ENCODE measurements around the gene MCTP2. TPM values are rescaled to one million over a fixed set of nuclear protein-coding genes. Genes with fewer than 3 reads are reported as not detected.
A peak's percentile ranks its signal among the peaks of the same experiment; 100 is the strongest.
"Not testable (repeated sequence)": the region's sequence is repeated elsewhere in the genome, so short reads cannot be mapped to it uniquely, and the experiment has no call there.

Gene MCTP2
- total RNA-seq, 2 donors from 2014 or later: 262 to 344 TPM

GRCh38 chr15:94467034-94467433 is 235.7 kb downstream of the MCTP2 start:
- Mint-ChIP-seq H3K4me3 (no peak overlapping the region), H3K9me3 (no peaks in the 10 kb centered on the region), H3K4me1 (ENCODE audit: low read depth in 2 of 2) (peaks cover 5 to 19% of the 10 kb centered on the region in 2 donors)

DNA sequence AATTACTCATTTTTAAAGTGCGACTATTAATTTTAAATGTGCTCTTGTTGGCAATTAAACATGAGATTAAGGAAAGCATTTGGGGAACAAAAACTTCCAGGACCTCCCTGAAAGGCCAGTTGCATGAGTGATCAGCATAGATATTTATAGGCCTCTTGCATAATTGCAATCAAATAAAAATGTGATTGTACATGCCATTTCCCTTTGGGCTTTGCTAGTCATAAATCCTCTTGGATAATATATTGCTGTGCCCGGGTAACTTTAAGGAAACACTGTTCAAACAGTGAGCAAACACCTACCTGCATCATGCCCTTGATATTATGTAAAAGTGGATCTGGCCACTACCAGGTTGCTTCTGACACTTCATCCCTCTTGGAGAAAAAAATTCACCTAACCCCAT is 239.1 kb downstream of the MCTP2 start:
- Mint-ChIP-seq H3K4me3 (no peak overlapping the region), H3K27me3 (no peaks in the 10 kb centered on the region), H3K9me3 (no peaks in the 10 kb centered on the region), H3K36me3 (peaks cover 10% of the 10 kb centered on the region), H3K4me1 (ENCODE audit: low read depth in 2 of 2) (peaks cover 0 to 17% of the 10 kb centered on the region in 2 donors), H3K27ac (peak overlapping the region in 1 of 2 donors; percentile 45)
- no peak for ATAC-seq
- no peak for DNase-seq (ENCODE audit: low spot score)

More at GRCh38 chr15:94467034-94467433, 235.7 kb downstream of the MCTP2 start:
- ATAC-seq (no peak), DNase-seq (ENCODE audit: low spot score) (no peak)
- Mint-ChIP-seq H3K36me3 (peaks cover 4% of the 10 kb centered on the region), H3K27me3 (no peaks in the 10 kb centered on the region), H3K27ac (no peak overlapping the region)

DNA sequence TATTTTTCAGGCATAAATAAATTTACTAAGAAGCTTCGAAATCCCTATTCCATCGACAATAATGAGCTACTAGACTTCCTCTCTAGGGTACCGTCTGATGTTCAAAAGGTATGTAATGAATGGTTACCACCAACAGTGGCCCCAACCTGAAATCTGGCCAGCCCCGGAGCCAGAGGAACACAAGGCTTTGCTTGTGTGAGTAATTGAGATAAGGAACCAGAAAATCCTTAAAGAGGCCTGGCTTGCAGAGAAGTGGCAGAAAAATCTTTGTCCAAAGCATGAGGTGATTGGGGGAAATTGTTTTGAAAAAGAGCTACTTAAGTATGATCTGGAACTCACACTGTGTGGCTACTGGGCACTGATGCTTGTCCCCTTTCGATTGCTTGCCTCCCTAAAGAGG is 245.3 kb downstream of the MCTP2 start:
- Mint-ChIP-seq H3K9me3 (no peaks in the 10 kb centered on the region), H3K4me3 (no peak overlapping the region), H3K27ac (no peak overlapping the region), H3K36me3 (peaks cover 53% of the 10 kb centered on the region), H3K27me3 (no peaks in the 10 kb centered on the region), H3K4me1 (ENCODE audit: low read depth in 2 of 2) (peaks cover 0 to 21% of the 10 kb centered on the region in 2 donors)
- DNase-seq (ENCODE audit: low spot score) (no peak), ATAC-seq (no peak)

DNA sequence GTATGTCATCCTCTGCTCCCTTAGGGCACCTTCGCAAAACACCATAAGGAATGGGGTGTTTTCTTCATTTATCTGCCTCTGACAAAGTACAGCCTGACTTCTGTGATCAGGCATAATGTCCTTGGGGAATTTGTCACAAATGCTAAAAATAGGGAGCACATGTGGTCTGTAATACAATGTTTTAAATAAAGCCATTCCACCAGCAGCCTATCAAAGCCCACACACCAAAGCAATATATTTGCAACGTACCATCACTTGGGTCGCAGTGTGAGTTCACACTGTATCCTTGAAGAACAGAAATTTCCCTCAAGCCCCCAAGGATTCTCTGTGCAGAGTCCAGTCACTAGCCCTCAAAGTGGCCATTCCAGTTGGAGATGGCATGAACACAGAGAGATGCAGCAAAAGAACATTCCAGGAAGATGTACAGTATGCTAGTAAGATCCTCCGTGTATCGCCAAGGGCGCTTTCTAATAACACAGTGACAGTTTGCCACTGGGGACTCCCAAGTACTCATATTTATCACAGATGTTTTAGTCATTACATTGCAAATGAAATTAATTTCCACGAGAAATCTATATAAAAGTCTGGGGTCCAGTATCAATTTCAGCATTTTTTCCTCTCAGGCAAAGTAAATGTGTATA is 246.7 kb downstream of the MCTP2 start:
- peaks cover 63% of the 10 kb centered on the region for H3K36me3 Mint-ChIP-seq
- H3K4me1 Mint-ChIP-seq (ENCODE audit: low read depth in 2 of 2): peaks cover 6 to 24% of the 10 kb centered on the region in 2 donors
- no peak overlapping the region for H3K27ac Mint-ChIP-seq
- H3K9me3 Mint-ChIP-seq: peaks cover 5% of the 10 kb centered on the region
- H3K4me3 Mint-ChIP-seq: no peak overlapping the region
- no peaks in the 10 kb centered on the region for H3K27me3 Mint-ChIP-seq
- ATAC-seq: no peak
- DNase-seq (ENCODE audit: low spot score): no peak

DNA sequence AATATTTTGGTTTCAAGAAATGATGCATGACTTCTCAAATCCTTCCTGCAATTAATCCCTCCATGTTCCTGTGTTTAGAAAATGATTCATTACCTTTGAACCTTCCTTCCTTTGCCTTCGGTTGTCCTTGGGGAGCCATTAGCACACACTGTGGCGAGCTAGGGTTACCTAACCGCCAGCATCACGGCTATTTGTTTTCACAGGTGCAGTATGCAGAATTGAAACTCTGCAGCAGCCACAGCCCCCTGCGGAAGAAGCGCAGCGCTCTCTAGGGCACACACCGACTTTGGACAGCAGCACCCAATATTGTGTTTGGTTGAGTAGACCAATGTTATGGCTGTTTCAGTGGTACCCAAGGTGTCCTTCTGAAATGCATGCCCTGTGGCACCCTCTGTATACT is 247.4 kb downstream of the MCTP2 start:
- H3K27ac Mint-ChIP-seq: no peak overlapping the region
- ATAC-seq (no peak), DNase-seq (ENCODE audit: low spot score) (no peak)
- peaks cover 65% of the 10 kb centered on the region for H3K36me3 Mint-ChIP-seq
- no peak overlapping the region for H3K4me3 Mint-ChIP-seq
- peaks cover 6 to 23% of the 10 kb centered on the region in 2 donors for H3K4me1 Mint-ChIP-seq (ENCODE audit: low read depth in 2 of 2)
- peaks cover 5% of the 10 kb centered on the region for H3K9me3 Mint-ChIP-seq
- no peaks in the 10 kb centered on the region for H3K27me3 Mint-ChIP-seq

DNA sequence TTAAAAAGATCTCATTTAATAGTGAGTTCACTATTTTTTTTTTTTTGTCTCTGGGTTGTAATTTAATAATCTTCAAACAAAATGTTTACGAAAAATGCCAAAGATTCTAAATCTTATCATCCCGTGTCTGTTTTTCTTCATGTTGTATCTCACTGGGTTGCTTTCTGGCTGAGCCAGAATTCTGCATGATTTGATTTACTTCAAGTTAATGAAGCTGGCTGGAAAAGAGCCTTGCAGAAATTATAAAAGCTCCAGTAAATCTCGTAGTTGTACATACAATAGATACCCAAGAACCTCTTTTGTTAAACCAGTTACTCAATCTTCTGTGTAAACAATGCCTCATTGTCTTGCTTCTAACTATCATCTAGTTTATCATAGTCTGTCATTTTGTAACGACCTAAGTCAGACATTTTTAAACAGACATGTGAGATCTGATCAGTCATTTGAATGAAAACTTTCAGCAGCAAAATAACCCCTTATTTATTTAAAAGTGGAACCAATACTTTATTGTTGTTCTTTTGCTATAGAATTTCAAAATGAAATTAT is 249.0 kb downstream of the MCTP2 start:
- H3K9me3 Mint-ChIP-seq: peaks cover 5% of the 10 kb centered on the region
- H3K27ac Mint-ChIP-seq: no peak overlapping the region
- H3K27me3 Mint-ChIP-seq: no peaks in the 10 kb centered on the region
- no peak overlapping the region for H3K4me3 Mint-ChIP-seq
- ATAC-seq (no peak), DNase-seq (ENCODE audit: low spot score) (no peak)
- H3K4me1 Mint-ChIP-seq (ENCODE audit: low read depth in 2 of 2): peaks cover 6 to 19% of the 10 kb centered on the region in 2 donors
- peaks cover 66% of the 10 kb centered on the region for H3K36me3 Mint-ChIP-seq

DNA sequence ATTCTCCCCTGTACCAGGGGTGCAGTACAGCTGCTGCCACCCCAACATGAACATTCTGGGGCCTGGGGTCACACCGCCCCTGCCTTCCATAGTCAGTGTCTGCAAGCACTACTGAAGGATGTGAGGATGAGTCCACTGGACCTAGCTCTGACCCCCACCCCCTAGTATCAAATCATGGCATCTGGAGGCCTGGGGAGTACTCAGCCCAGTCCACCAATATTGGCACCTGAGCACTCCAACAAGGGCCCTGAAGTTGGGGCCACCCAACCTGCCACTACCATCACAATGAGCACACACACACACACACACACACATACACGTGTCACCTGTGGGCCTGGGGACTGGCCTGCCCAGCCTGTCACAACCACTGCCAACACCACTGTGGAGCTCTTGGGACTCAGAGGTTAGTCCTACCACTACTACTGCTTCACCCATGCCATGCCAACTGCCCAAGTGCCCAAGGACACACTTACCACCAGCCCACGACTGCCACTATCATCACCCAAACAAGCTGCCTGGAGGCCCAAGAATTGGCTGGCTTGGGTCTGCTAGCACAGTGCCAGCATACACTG is 253.9 kb downstream of the MCTP2 start:
- DNase-seq (ENCODE audit: low spot score): no peak
- H3K27me3 Mint-ChIP-seq: peaks cover 0 to 9% of the 10 kb centered on the region in 2 donors
- peak; percentile 56 to 66 for ATAC-seq
- H3K27ac Mint-ChIP-seq: peak overlapping the region; percentile 17 to 26
- no peak overlapping the region for H3K4me3 Mint-ChIP-seq
- H3K4me1 Mint-ChIP-seq (ENCODE audit: low read depth in 2 of 2): peaks cover 6 to 14% of the 10 kb centered on the region in 2 donors
- peaks cover 7% of the 10 kb centered on the region for H3K9me3 Mint-ChIP-seq
- peaks cover 36% of the 10 kb centered on the region for H3K36me3 Mint-ChIP-seq

DNA sequence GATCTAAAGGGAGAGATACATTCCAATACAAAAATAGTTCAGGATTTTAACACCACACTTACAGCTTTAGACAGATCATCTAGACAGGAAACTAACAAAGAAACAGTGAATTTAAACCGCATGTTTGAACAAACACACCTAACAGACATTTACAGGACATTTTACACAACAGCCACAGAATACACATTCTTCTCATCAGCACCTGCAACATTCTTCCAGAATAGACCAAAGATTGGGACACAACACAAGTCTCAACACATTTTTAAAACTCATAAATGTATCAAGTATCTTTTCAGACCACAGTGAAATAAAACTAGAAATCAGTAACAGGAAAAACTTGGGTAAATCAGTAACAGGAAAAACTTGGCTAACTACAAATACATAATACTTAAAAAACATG is 256.3 kb downstream of the MCTP2 start:
- peaks cover 5% of the 10 kb centered on the region for H3K9me3 Mint-ChIP-seq
- no peak overlapping the region for H3K27ac Mint-ChIP-seq
- H3K36me3 Mint-ChIP-seq: peaks cover 12% of the 10 kb centered on the region
- H3K4me3 Mint-ChIP-seq: no peak overlapping the region
- H3K4me1 Mint-ChIP-seq (ENCODE audit: low read depth in 2 of 2): peaks cover 2 to 9% of the 10 kb centered on the region in 2 donors
- ATAC-seq (no peak), DNase-seq (ENCODE audit: low spot score) (no peak)
- H3K27me3 Mint-ChIP-seq: peaks cover 0 to 10% of the 10 kb centered on the region in 2 donors

DNA sequence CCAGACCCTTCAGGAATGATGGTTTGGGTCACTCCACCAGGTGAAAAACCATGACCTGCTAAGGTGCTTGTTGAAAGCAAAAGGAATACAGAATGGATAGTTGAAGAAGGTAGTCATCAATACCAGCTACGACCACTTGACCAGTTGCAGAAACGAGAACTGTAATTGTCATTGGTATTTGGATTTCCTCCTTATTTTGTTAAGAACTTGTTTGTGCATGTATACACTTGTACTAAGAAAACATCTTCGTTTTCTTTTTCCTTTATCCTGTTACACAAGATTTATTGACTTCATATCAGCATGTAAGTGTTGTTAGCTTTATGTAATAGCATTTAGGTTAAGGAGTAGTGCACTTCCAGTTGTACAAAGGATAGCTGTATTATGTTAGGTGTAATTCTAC is 261.8 kb downstream of the MCTP2 start:
- H3K27me3 Mint-ChIP-seq: peaks cover 0 to 6% of the 10 kb centered on the region in 2 donors
- H3K4me3 Mint-ChIP-seq: no peak overlapping the region
- no peaks in the 10 kb centered on the region for H3K36me3 Mint-ChIP-seq

GRCh38 chr15:94493586-94493985 is 262.2 kb downstream of the MCTP2 start:
- not testable (repeated sequence) for H3K9me3 Mint-ChIP-seq; H3K4me1 Mint-ChIP-seq (ENCODE audit: low read depth in 2 of 2); ATAC-seq; H3K4me3 Mint-ChIP-seq; H3K27ac Mint-ChIP-seq; H3K27me3 Mint-ChIP-seq; DNase-seq (ENCODE audit: low spot score); H3K36me3 Mint-ChIP-seq

More for the DNA sequence above, 261.8 kb downstream of the MCTP2 start:
- no peak overlapping the region for H3K27ac Mint-ChIP-seq
- no peak for DNase-seq (ENCODE audit: low spot score)
- peaks cover 2% of the 10 kb centered on the region for H3K9me3 Mint-ChIP-seq
- ATAC-seq: no peak
- H3K4me1 Mint-ChIP-seq (ENCODE audit: low read depth in 2 of 2): no peaks in the 10 kb centered on the region

- Mint-ChIP-seq H3K4me3 (no peak overlapping the region), H3K9me3 (peaks cover 2% of the 10 kb centered on the region), H3K36me3 (no peaks in the 10 kb centered on the region), H3K27ac (no peak overlapping the region), H3K4me1 (ENCODE audit: low read depth in 2 of 2) (no peaks in the 10 kb centered on the region), H3K27me3 (peaks cover 0 to 4% of the 10 kb centered on the region in 2 donors)
- ATAC-seq (no peak), DNase-seq (ENCODE audit: low spot score) (no peak)
Measured at GRCh38 chr15:94494732-94495131, 263.4 kb downstream of the MCTP2 start.

GRCh38 chr15:94503293-94503692 is 271.9 kb downstream of the MCTP2 start:
- H3K9me3 Mint-ChIP-seq: peaks cover 11% of the 10 kb centered on the region
- H3K4me3 Mint-ChIP-seq: no peak overlapping the region
- H3K36me3 Mint-ChIP-seq: peaks cover 19% of the 10 kb centered on the region
- ATAC-seq: no peak
- no peak for DNase-seq (ENCODE audit: low spot score)
- peaks cover 22 to 44% of the 10 kb centered on the region in 2 donors for H3K27me3 Mint-ChIP-seq
- no peaks in the 10 kb centered on the region for H3K4me1 Mint-ChIP-seq (ENCODE audit: low read depth in 2 of 2)
- H3K27ac Mint-ChIP-seq: no peak overlapping the region

GRCh38 chr15:94509259-94509658 is 277.9 kb downstream of the MCTP2 start:
- Mint-ChIP-seq H3K27me3 (peaks cover 20 to 51% of the 10 kb centered on the region in 2 donors), H3K4me3 (no peak overlapping the region), H3K27ac (no peak overlapping the region), H3K4me1 (ENCODE audit: low read depth in 2 of 2) (no peaks in the 10 kb centered on the region), H3K9me3 (peaks cover 11% of the 10 kb centered on the region), H3K36me3 (peaks cover 22% of the 10 kb centered on the region)
- DNase-seq (ENCODE audit: low spot score) (no peak), ATAC-seq (no peak)

DNA sequence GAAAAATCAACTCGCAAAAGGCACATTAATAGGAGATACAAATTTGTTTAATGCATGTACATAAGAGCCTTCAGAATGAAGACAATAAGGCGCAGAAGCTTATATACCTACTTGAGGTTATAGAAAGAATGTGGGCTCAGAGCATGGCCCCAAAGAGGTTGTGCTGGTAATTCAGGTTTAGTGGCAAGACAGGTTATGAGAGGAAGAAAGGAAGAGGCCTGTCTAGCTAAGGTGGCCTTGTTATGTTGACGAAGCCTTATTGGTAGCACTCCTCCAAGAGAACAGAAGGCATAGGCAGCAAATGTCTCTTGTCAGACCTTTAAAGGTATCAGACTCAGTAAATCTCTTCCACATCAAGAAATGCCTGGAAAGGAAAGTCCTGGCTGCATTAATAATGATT is 290.8 kb downstream of the MCTP2 start:
- ATAC-seq (no peak), DNase-seq (ENCODE audit: low spot score) (no peak)
- Mint-ChIP-seq H3K9me3 (no peaks in the 10 kb centered on the region), H3K4me1 (ENCODE audit: low read depth in 2 of 2) (no peaks in the 10 kb centered on the region), H3K27ac (no peak overlapping the region), H3K36me3 (no peaks in the 10 kb centered on the region), H3K27me3 (peaks cover 24 to 39% of the 10 kb centered on the region in 2 donors), H3K4me3 (no peak overlapping the region)
